ENCODE data around the gene ABI2. TPM values are rescaled to one million over a fixed set of nuclear protein-coding genes. Genes with fewer than 3 reads are reported as not detected.

ABI2 gene
- 118 TPM for total RNA-seq

DNA sequence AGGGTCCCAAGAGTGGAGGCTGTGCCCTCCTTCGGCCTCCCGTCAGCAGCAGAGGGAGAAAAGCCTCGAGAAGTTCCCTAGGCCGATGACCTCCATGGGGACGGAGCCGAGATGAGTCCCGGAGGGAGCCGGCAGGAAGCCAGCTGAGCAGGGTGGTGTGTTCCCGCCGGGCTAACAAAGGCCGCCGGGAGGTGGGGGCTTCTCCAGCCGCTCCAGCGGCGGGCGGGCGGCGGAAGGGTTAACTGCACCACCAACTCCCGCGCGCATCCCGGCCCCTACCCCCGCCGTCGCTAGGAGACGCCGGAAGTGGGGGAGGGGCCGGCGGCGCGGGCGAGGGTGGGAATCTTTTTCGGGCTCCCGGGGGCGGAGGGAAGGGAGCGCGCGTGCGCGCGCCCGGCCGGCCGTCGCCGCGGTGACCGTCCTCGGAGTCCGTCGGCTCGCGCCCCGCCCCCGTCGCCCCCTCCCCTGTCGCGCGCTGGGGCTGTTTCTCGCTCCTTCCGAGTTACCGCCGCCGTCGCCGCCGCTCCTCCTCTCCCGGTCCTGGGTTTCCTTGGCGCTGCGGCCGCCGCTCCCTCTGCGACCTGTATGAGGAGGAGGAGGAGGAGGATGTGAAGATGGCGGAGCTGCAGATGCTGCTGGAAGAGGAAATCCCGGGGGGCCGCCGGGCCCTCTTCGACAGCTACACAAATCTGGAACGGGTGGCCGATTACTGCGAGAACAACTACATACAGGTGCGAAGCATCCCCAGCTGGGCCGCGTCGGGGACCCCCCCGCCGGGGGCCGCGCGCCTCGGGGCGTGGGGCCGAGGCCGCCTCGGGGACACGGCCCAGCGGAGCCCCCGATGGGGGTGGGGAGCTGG, at the start of gene ABI2:
Gene ABI2, plus strand, starts transcription at position 494 of the 859 bp plus-strand sequence. Its CDS starts 121 bp downstream, at position 615.

Other genes starting within 250 kb of the ABI2 start
- 42.8 TPM for gene CYP20A1, start 89.4 kb upstream of the ABI2 start, total RNA-seq
- gene RAPH1, start 206.9 kb downstream of the ABI2 start, total RNA-seq: 88.7 TPM